WTC11 (cell line): ENCODE measurements around the gene MLPH.

Experiments used
- ELF4 ChIP-seq: sonication (generic); formaldehyde crosslinking; IDR thresholded peaks from 2 replicates; pipeline ENCODE4 v1.8.1; 2022; ENCODE audit warnings: low read depth, mild to moderate bottlenecking, moderate library complexity, missing genetic modification reagents
- KAT7 ChIP-seq: sonication (generic); formaldehyde crosslinking; IDR thresholded peaks from 2 replicates; pipeline ENCODE4 v1.8.1; 2023; ENCODE audit warnings: missing genetic modification reagents, mild to moderate bottlenecking, borderline replicate concordance
- TF ChIP-seq, protein P1 (sequence below): sonication (generic); formaldehyde crosslinking; IDR thresholded peaks from 2 replicates; pipeline ENCODE4 v1.8.0; 2023; ENCODE audit warnings: missing genetic modification reagents, mild to moderate bottlenecking, borderline replicate concordance
- TF ChIP-seq, protein P2 (sequence below): fragments of 200-600 bp; IDR thresholded peaks from 2 replicates; pipeline ENCODE4 v1.8.0; 2022; ENCODE audit warnings: antibody characterized with exemption
- TF ChIP-seq, protein P3 (sequence below): sonication (generic); formaldehyde crosslinking; IDR thresholded peaks from 2 replicates; pipeline ENCODE4 v1.8.1; 2023; ENCODE audit warnings: mild to moderate bottlenecking, missing genetic modification reagents, moderate library complexity
- TF ChIP-seq, protein P4 (sequence below): fragments of 250-450 bp; sonication (Bioruptor Pico); IDR thresholded peaks from 2 replicates; pipeline ENCODE4 v1.9.0; 2021; ENCODE audit warnings: mild to moderate bottlenecking

DNA sequence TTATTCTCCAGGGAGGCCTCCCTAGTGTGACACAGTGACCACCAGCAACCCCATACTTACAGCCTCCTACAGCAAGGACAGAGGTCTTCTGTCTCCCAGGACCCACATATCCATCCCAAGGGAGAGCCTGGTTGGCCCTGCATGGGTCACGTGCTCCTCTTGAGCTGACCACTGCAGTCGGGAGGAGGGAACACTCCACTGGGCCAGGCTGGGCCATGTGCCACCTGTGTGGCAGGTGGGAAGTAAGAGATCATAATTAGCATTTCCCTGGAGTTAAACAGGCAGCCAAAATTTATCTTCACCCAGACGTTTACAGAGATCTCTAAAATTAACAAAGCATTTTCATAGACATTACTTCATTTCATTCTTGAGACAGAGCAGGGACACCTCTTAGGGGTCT is 33.4 kb upstream of the MLPH start:
- TF ChIP-seq ELF4 (CRISPR knock-in tag) = no peak
- TF ChIP-seq, protein P1, sequence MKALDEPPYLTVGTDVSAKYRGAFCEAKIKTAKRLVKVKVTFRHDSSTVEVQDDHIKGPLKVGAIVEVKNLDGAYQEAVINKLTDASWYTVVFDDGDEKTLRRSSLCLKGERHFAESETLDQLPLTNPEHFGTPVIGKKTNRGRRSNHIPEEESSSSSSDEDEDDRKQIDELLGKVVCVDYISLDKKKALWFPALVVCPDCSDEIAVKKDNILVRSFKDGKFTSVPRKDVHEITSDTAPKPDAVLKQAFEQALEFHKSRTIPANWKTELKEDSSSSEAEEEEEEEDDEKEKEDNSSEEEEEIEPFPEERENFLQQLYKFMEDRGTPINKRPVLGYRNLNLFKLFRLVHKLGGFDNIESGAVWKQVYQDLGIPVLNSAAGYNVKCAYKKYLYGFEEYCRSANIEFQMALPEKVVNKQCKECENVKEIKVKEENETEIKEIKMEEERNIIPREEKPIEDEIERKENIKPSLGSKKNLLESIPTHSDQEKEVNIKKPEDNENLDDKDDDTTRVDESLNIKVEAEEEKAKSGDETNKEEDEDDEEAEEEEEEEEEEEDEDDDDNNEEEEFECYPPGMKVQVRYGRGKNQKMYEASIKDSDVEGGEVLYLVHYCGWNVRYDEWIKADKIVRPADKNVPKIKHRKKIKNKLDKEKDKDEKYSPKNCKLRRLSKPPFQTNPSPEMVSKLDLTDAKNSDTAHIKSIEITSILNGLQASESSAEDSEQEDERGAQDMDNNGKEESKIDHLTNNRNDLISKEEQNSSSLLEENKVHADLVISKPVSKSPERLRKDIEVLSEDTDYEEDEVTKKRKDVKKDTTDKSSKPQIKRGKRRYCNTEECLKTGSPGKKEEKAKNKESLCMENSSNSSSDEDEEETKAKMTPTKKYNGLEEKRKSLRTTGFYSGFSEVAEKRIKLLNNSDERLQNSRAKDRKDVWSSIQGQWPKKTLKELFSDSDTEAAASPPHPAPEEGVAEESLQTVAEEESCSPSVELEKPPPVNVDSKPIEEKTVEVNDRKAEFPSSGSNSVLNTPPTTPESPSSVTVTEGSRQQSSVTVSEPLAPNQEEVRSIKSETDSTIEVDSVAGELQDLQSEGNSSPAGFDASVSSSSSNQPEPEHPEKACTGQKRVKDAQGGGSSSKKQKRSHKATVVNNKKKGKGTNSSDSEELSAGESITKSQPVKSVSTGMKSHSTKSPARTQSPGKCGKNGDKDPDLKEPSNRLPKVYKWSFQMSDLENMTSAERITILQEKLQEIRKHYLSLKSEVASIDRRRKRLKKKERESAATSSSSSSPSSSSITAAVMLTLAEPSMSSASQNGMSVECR = no peak
- TF ChIP-seq, protein P2, sequence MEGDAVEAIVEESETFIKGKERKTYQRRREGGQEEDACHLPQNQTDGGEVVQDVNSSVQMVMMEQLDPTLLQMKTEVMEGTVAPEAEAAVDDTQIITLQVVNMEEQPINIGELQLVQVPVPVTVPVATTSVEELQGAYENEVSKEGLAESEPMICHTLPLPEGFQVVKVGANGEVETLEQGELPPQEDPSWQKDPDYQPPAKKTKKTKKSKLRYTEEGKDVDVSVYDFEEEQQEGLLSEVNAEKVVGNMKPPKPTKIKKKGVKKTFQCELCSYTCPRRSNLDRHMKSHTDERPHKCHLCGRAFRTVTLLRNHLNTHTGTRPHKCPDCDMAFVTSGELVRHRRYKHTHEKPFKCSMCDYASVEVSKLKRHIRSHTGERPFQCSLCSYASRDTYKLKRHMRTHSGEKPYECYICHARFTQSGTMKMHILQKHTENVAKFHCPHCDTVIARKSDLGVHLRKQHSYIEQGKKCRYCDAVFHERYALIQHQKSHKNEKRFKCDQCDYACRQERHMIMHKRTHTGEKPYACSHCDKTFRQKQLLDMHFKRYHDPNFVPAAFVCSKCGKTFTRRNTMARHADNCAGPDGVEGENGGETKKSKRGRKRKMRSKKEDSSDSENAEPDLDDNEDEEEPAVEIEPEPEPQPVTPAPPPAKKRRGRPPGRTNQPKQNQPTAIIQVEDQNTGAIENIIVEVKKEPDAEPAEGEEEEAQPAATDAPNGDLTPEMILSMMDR = no peak
- TF ChIP-seq, protein P3, sequence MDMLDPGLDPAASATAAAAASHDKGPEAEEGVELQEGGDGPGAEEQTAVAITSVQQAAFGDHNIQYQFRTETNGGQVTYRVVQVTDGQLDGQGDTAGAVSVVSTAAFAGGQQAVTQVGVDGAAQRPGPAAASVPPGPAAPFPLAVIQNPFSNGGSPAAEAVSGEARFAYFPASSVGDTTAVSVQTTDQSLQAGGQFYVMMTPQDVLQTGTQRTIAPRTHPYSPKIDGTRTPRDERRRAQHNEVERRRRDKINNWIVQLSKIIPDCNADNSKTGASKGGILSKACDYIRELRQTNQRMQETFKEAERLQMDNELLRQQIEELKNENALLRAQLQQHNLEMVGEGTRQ (CRISPR knock-in tag) = no peak
- TF ChIP-seq KAT7 (CRISPR knock-in tag) = no peak
- TF ChIP-seq, protein P4, sequence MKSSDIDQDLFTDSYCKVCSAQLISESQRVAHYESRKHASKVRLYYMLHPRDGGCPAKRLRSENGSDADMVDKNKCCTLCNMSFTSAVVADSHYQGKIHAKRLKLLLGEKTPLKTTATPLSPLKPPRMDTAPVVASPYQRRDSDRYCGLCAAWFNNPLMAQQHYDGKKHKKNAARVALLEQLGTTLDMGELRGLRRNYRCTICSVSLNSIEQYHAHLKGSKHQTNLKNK (CRISPR knock-in tag) = no peak
